NCI-H146 treated with DMSO at 0.1 percent for 48 hours (cell line): ENCODE results near the gene SLC6A9.

Experiments
- DNase-seq: peaks from one replicate; lab custom pipeline; 2025; ENCODE audit not compliant: unreplicated experiment; lab: John Stamatoyannopoulos, UW

Gene SLC6A9

DNA sequence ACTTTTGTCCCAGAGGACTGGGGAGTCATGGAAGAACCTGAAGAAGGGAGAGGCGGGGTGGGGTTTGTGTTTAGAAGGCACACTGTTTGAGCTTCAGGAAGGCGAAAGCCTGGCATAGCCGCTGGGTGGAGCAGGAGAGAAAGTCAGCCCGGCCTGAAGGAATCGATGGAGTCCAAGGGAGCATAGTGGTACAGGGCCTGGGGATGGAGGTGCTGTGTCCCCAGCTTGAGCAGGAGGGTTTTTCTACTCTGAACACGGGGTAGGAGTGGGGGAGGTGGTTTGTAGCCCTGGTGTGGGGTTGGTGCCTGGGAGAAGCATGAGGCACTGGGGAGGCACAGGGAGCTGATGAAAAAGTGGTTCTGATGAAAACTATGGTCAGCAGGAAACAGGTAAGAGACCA, 44.5 kb downstream of the SLC6A9 start:
- no peak for DNase-seq

DNA sequence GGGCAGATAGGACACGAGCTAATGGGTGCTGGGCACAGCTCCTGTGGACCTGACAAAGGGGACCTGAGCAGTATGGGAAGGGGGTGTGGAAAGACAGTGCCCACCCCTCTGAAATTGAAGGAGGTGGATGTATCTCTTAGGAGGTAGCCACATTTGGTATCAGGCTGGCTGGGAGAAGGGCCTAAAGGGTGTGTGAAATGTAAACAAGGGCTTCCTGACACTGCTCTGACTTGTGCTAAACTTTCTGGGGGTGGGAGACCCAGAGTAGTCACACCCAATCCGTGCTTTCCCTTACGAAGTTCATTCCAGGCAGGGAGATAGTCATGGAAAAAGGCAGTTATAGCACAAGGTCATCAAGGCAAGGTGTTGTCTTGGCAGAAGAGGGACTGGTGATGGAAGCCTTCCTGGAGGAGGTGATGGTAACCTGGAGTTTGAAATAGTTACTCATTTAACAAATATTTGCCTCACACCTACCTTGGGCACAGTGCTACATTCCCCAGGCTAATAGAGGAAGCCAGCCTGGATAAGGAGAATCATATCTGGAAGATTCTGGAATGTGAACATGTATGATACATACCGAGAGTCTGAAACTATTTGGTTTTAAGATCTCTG, 45.2 kb downstream of the SLC6A9 start:
- DNase-seq, result no peak

DNA sequence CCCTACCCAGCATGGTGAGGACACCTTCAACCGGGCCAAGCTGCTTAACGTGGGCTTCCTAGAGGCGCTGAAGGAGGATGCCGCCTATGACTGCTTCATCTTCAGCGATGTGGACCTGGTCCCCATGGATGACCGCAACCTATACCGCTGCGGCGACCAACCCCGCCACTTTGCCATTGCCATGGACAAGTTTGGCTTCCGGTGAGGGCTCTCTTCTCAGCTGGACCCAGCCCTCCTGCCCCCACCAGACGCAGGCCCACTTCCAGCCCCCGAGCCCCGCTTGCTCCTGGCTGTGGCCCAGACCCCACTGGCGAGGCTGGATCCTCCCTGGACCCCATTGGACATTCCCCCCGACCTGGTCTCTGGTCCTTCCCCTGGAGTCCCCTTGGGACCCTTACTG, 46.4 kb downstream of the SLC6A9 start:
- no peak for DNase-seq

DNA sequence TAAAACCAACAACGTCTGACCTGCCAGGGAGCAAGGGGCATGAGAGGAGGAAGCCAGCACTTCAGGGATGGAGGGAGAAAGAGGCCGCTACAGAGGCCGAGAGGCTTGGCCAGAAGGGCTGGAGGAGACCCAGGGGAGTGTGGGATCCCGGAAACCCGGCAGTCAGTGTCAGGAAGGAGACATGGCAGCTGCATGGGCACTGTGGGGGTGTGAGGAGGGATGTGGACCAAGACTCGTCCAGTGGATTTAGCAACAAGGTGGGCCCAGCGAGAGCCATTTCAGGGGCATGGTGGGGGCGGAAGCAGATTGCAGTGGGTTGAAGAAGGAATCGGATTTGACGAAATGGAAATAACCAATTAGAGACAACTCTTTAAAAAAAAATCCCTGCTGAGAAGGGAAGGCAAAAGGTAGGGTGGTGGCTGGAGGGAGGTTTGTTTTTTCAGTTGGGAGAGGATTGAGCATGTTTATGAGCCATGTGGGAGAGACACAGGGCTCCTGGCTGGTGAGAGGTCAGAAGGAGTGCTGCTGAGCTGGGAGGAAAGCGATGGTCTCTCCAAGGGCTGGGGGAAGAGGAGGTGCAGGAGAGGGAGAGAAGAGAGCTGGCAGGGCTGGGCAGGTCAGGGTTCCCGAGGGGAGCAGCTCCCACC, 47.9 kb downstream of the SLC6A9 start:
- no peak for DNase-seq

DNA sequence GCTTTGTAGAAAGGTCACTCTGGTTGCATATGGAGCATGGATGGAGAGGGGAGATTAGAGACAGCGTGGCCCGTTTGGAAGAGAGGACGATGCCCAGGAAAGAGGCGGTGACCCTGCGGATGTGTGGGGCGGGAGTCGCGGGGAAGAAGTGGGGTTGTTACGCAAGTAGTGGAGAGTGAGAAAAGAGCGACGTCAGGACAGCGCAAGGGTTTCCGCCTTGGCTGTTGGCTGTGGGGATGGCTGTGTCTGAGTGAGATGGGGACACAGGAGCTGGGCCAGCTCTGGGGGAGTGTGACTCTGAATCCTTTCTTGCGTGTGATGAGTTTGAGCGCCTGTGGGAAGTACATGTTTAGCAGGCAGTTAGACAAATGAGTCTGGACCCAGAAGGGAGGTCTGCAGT, 48.5 kb downstream of the SLC6A9 start:
- DNase-seq, result no peak

DNA sequence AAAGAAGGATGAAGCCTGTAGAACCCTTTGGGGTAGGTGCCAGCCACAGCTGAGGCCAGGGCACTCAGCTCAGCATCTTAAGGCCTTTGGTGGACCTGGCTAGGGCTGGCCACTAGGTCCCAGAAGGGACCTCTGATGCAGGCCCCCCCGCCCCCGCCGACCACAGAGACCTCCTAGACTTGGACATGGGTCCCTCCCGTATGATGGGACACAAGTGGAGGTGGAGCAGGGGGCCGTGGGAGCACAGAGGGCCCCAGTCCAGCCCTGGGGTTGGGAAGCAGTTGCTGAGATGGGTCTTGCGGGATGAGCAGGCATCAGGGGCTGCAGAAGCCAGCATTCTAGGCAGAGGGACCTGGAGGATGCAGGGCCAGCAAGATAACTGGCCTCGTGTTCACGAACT, 49.0 kb downstream of the SLC6A9 start:
- DNase-seq, result no peak

DNA sequence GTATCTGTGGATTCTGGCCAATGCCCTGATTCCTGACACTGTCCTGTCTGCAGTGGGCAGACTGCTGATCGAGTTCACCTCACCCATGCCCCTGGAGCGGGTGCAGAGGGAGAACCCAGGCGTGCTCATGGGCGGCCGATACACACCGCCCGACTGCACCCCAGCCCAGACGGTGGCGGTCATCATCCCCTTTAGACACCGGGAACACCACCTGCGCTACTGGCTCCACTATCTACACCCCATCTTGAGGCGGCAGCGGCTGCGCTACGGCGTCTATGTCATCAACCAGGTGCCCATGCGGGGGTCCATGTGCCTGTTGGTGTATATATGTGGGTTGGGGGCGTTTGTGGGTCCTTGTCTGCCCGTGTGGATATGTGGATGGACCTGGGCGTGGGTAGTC, 49.6 kb downstream of the SLC6A9 start:
- DNase-seq, result no peak

DNA sequence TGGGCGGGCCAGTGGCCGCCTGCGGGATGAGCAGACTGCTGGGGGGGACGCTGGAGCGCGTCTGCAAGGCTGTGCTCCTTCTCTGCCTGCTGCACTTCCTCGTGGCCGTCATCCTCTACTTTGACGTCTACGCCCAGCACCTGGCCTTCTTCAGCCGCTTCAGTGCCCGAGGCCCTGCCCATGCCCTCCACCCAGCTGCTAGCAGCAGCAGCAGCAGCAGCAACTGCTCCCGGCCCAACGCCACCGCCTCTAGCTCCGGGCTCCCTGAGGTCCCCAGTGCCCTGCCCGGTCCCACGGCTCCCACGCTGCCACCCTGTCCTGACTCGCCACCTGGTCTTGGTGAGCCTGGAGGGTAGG, 50.1 kb downstream of the SLC6A9 start:
- DNase-seq, result no peak

DNA sequence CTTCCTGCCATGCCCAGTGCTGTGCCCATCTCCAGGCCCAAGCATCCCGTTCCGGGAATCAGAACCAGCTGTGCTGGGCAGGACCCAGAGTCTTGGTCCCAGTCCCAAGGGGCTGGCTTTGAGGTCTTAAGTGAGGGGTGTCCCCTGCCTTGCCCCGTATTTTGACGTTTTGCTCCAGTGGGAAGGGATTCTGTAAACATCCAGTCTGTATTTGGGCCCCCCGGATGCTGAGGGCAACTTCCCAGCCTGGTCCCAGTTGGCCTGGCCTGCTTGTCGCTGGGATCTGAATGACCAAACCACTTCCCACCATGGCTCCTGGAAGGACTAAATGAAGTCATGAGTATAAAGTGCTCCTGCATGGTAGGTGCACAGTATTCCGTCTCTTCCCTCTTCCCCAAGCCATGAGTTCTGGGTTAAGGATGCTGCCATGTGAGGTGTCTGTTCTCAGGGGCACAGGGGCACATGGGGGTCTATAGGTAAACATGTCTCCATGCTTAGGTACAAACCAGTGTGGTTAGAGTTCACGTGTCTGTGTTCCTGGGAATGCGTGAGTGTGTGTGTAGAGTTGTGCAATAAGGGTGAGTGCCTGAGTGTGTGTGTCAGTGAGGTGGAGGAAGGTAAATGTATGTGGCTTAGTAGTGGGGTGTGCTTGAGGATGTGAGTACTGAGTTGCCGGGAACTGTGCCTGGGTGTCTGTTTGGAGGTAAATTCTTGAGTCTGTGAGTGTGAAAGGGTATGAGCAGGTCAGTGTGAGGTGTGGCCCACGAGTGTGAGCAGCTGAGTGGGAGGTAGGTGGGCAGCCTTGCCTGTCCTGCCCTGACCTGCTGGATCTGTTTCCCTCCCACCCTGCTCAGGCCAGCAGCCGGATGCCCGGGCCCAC, 50.8 kb downstream of the SLC6A9 start:
- DNase-seq, result no peak

DNA sequence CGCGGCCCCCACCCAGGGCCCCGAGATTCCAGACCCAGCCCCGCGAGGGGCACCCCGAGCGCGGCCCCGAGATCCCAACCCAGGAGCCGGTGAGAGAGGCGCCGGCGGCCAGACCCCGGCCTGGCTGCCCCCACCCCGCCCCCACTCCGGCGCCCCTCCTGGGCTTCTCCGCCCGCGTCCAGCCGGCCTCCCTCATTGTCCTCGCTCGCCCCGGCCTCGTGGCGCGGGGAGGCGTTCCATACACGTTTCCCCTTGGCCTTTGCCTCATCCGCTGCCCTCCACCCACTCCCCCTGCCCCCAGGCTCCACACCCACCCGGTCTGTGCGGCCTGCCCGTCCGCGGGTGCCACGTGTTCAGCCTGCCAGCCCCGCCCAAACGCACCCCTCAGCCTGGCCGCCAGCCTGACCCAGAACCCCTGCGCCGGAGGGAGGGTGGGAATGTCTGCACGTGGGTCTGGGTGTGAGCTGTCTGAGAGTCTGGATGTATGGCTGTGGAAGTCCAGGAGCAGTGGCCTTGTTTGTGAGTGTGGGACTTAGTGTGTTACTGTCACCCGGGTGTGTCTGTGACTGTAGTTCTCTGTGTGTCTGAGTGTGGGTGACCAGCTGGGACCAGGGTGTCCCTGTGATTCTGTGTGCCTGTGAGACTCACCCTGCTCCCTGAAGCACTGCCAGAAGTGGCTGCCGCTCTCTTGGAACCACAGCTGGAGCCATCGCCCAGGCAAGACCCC, 51.6 kb downstream of the SLC6A9 start:
- DNase-seq, result no peak

DNA sequence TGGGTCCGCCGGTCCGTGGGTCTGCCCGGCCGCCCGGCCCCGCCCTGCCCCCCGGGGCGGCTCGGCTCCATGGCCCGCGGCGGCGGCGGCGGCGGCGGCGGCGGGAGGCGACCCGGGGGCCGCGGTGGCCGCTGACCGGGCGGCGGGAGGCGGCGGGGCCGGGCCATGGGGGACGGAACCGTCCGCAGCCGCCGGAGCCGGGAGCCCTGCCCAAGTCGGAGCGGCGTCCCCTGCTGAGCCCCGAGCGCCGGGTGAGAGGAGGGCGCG, 52.1 kb downstream of the SLC6A9 start:
- DNase-seq, result no peak

DNA sequence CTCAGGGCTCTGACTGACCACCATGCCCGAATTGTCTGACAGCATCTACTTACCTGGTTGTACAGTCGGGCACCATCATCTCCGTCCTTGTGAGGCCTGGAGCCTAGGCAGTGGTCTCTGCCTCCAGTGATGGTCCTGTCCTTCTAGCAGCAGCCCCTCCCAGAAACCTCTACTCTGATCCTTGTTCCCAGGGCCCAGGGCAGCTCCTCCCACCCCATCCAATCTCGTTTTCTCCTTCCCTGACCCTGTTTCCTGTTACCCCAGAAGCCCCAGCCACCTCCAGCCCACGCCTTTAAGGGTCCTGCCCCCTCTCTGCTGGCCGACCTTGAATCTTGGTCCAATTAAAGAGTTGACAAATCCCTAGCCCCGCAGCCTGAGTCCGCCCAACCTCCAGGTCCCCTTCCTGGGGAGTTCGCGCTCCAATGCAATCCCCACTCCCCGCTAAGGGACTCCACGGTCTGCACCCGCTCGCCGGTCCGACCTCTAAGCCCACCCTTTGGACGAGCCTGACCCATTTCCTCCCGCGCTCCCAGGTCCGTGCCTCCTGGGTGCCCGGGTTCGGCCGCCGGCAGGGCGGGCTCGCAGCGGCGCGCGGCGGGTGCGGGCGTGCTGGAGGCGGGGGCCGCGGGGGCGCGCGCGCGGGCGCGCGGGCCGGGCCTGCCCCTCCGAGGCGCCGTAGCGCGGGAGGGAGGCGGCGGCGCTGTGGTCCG, 52.6 kb downstream of the SLC6A9 start, which contains the start of gene B4GALT2:
TSS of gene B4GALT2 (plus strand) at position 660 of the 710 bp plus-strand sequence. CDS start 1,951 bp downstream, outside the sequence.
- DNase-seq, result no peak

DNA sequence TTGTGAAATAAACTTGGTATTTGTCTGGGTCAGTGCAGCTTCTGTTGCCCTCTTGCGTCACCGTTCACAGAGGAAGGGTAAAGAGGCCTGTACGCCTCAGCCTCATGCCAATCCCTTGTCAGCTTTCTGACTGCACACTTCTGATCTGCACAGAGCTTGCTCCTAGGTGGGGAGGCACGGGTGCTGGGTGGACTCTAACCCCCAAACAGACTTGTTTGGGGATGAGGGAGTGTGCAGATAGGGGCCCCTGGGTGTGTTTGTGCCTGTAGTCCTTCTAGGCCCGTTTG, 53.1 kb downstream of the SLC6A9 start:
- no peak for DNase-seq

DNA sequence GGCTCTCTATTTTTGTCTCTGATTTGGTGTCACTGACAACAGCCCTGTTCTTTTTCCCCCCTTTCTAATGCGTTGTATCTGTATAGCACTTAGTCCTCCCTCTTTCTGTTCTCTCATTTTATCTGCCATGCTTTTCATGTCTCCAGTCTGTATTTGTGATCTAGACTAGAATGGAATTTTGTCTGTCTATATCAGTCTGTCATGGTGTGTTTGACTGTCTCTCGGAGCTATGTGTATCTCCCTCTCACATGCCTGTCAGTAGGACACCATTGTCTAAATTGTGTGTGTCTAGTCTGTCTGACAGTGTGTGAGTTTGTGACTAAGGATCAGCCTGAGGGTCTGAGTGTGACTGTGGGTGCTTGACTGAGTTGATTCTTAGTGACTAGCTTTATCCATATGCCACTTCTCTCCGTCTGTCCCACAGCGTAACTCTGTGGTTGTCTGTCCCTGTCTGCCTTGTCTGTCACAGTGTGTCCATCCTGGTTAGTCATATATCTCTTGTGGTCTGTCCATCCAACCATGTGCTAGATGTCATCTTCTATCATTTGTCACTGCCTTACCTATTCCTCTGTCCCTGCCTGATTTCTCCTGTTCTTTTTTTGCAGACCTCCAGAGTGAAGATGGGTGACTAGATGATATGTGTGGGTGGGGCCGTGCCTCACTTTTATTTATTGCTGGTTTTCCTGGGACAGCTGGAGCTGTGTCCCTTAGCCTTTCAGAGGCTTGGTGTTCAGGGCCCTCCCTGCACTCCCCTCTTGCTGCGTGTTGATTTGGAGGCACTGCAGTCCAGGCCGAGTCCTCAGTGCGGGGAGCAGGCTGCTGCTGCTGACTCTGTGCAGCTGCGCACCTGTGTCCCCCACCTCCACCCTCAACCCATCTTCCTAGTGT, 53.6 kb downstream of the SLC6A9 start:
- DNase-seq, result no peak

DNA sequence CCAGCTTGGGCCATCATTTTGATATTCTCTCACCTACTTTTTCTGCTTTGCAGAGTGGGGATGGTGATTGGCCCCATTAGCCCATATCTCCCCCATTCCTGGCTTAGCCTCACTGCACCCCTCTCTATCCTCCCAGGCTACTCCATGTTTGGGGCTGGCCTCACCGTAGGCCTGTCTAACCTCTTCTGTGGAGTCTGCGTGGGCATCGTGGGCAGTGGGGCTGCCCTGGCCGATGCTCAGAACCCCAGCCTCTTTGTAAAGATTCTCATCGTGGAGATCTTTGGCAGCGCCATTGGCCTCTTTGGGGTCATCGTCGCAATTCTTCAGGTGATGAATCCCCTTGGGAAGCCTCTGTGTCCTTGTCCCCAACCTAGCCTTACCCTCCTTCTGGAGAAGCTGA, 54.4 kb downstream of the SLC6A9 start:
- DNase-seq, result no peak

DNA sequence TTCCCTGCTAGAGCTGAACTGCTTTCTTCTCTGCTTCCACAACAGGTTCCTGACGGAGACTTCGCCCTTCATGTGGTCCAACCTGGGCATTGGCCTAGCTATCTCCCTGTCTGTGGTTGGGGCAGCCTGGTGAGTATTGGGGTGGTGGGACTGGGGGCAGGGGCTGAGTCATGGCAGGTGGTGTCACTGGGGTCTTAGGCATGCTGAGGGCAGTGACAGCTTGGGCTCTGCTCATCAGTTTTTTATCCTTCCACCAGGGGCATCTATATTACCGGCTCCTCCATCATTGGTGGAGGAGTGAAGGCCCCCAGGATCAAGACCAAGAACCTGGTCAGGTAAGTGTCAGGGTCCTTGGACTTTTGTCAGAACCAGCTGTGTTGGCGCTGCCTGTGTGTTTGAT, 55.2 kb downstream of the SLC6A9 start:
- DNase-seq, result no peak

DNA sequence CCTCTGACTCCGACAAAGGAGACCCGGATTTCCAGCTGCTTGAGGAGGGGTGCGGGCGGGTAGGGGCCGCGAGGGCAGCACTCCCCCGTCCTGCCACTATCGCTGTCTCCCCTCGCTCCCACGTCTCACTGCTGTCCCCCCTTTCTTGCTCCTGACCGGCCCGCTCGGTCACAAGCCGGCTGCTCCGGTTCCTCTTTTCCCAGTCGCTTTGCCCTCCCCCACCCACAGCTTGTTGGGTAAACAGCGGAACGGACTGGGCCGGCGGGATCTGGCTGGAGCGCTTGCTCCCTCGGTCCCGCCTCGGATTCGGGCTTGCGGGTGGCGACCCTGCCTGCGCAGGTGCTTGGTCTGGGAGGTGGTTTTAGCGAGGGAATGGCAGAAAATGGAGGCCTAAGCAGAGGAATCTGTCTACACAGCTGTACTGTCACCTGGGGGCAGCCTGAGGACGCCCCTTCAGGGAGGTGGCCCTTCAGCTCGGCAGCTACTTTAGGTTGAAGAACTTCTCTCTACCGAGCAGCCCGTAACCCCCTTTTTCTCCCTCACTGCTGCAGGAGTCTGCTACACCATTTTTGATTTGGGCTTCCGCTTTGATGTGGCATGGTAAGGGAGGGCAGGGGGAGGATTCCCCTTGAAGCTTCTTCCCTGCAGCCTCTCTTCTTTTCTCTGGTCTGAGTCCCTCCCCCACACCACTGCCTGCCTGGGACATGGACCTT, 55.9 kb downstream of the SLC6A9 start:
- no peak for DNase-seq

DNA sequence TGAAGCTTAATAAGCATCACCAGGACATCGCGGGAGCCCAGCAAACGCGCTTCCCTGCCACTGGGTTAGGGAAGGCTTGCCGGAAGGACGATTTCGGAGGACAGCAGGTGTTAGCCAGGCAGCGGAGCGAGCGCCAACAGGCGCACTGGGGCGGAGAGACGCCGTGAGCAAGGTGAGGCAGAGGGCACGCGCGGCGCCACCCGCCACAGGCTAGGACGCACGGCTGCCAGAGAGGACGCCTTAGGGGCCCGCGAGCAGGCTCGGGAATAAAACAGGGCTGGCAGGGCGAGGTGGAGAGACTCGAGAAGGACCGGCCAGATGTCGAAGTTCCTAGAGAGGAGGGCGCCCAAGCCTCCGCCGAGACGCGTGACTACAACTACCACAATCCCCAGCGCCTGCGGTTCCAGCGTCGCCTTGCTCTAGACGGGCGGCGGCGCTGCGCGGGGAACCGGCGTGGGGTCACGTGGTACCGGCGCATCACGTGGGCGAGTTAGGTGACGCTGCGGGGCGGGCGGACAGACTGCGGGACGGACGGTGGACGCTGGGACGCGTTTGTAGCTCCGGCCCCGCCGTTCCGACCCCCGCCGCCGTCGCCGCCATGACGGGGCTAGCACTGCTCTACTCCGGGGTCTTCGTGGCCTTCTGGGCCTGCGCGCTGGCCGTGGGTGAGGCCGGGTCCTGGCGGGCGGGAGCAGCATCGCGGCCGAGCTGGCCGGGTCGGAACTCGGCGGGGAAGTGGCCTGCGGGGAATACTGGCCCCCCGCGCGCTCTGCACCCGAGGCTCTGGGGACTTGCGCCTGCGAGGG, 56.6 kb downstream of the SLC6A9 start, which contains the start of gene ATP6V0B:
TSS of gene ATP6V0B (plus strand) at position 518 of the 806 bp plus-strand sequence. CDS start at position 599, 81 bp downstream.
- DNase-seq, result peak; percentile 75

DNA sequence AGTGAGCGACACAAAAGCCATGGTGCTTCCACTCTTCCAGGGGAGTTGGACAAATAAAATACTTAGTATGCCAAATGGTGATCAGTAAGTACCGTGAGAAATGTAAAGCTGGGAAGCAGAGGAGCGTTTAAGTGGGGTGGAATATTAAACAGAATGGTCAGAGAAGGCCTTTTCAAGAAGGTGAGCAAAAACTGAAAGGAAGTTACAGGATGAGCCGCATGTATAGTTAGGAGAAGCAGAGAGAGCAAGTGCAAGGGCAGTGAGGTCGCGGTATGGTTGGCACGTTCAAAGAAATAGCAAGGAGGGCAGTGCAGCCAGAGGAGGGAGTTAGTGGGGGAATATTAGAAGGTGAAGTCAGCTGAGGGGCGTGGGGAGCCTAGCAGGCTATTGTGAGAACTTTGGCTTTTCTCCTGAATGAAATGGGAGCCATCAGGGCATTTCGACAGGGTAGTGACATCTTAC, 57.2 kb downstream of the SLC6A9 start:
- DNase-seq, result no peak
